Subcutaneous adipose tissue (tissue), 4 donors: ENCODE measurements around the gene TDRD9. TPM values are rescaled to one million over a fixed set of nuclear protein-coding genes. Genes with fewer than 3 reads are reported as not detected.

Source experiments
- CTCF ChIP-seq: fragments of 450-650 bp; IDR thresholded peaks from one replicate; pipeline ENCODE4 v1.5.1; 2016; ENCODE audit warnings: low read depth, mild to moderate bottlenecking, control low read depth, antibody characterized with exemption, moderate library complexity
- small RNA-seq: library from RNA; depleted of rRNA; stranded (forward); fragments of <200 nt; gene quantifications from one replicate; pipeline ENCODE3, GENCODE V24; 2016
- total RNA-seq, 4 donors: library from RNA; depleted of rRNA; stranded (reverse); fragments of >200 nt; gene quantifications; one replicate each; pipeline ENCODE4 v1.1.0, GENCODE V29; 2016

The TDRD9 gene
- total RNA-seq, 4 donors from 2014 or later = 0.38 to 3.9 (median 1.2) TPM

GRCh38 chr14:104101651-104102281 lies 173.5 kb downstream of the TDRD9 start:
- no peak for TF ChIP-seq CTCF

Small RNA genes within 50 kb of the gene (small RNA-seq; reads per million reads assigned to genes)
- not detected for gene RN7SL634P

Other genes with a start within 250 kb of the TDRD9 start
- 1 to 10 TPM; 2.4 to 6.0 (median 4.4) TPM for gene XRCC3, start 213.0 kb upstream of the TDRD9 start, total RNA-seq
- gene ZFYVE21, start 212.6 kb upstream of the TDRD9 start, total RNA-seq = 100 to 1,000 TPM in 3 of 4 donors, 10 to 100 TPM in 1; 78.7 to 175 (median 139) TPM
- 10 to 100 TPM in 1 of 4 donors, 1 to 10 TPM in 3; 3.6 to 18.8 (median 8.6) TPM for gene PPP1R13B, start 80.9 kb upstream of the TDRD9 start, total RNA-seq
- not detected for gene RD3L, start 14.1 kb downstream of the TDRD9 start, total RNA-seq
- gene ASPG, start 157.2 kb downstream of the TDRD9 start, total RNA-seq = 1 to 10 TPM in 1 of 4 donors, not detected in 3; 1.5 TPM
- gene KIF26A, start 210.1 kb downstream of the TDRD9 start, total RNA-seq = 1 to 10 TPM in 2 of 4 donors, under 1 TPM in 2; 0.51 to 9.8 (median 0.88) TPM